ENCODE results near the gene GATC.

DNA sequence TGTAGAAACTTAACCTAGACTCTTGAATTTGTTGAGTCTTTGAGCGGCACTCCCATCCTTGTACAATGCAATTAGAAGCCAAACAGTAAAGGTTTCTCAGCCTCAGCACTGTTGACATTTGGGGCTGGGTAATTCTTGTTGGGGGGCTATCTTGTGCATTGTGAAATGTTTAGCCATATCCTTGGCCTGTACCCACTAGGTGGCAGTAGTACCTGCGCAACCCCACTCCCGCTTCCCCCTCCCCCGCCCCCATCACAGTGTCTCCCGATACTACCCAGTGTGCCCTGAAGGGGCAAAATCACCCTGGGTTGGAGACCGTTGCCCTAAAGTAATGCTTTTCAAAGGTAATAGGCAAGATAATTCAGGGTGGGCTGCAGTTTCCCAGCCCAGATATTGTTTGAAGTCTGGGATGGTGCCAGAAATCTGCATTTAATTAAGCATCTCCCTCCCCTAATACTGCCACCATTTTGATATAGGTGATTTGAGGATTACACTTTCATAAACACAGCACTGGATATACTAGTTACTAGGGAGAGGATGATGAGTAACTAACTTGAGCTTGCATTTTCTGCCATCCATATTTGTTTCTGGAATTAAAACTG lies 6.5 kb upstream of the GATC start:
- TF ChIP-seq, protein P1, sequence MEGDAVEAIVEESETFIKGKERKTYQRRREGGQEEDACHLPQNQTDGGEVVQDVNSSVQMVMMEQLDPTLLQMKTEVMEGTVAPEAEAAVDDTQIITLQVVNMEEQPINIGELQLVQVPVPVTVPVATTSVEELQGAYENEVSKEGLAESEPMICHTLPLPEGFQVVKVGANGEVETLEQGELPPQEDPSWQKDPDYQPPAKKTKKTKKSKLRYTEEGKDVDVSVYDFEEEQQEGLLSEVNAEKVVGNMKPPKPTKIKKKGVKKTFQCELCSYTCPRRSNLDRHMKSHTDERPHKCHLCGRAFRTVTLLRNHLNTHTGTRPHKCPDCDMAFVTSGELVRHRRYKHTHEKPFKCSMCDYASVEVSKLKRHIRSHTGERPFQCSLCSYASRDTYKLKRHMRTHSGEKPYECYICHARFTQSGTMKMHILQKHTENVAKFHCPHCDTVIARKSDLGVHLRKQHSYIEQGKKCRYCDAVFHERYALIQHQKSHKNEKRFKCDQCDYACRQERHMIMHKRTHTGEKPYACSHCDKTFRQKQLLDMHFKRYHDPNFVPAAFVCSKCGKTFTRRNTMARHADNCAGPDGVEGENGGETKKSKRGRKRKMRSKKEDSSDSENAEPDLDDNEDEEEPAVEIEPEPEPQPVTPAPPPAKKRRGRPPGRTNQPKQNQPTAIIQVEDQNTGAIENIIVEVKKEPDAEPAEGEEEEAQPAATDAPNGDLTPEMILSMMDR (IDR thresholded peaks at IDR 0.05), result no peak
- TF ChIP-seq POLR2A (IDR thresholded peaks at IDR 0.05) (no peak), POLR2AphosphoS5 (IDR thresholded peaks at IDR 0.05; ENCODE audit: insufficient read depth in 1 of 2, low read depth in 1 of 2) (no peak)
